Myocyte (in vitro differentiated cells): ENCODE results near the gene GRM7. TPM values are rescaled to one million over a fixed set of nuclear protein-coding genes. Genes with fewer than 3 reads are reported as not detected.
"Not testable (repeated sequence)": the region's sequence is repeated elsewhere in the genome, so short reads cannot be mapped to it uniquely, and the experiment has no call there.

Source experiments
- DNase-seq: peaks from one replicate; pipeline ENCODE4 v3.0.0-alpha.2; 2012; ENCODE audit warnings: low read depth
- polyA plus RNA-seq: library from polyadenylated mRNA; unstranded; fragments of >200 nt; gene quantifications from one replicate; pipeline ENCODE4 v1.2.1, GENCODE V29; 2012; ENCODE audit warnings: missing spikeins
- total RNA-seq: library from RNA; depleted of rRNA; stranded (reverse); fragments of >200 nt; gene quantifications from 2 replicates; pipeline ENCODE4 v1.2.3, GENCODE V29; 2014

GRM7 gene
- total RNA-seq, result not detected in 2 replicates
- polyA plus RNA-seq, result not detected

DNA sequence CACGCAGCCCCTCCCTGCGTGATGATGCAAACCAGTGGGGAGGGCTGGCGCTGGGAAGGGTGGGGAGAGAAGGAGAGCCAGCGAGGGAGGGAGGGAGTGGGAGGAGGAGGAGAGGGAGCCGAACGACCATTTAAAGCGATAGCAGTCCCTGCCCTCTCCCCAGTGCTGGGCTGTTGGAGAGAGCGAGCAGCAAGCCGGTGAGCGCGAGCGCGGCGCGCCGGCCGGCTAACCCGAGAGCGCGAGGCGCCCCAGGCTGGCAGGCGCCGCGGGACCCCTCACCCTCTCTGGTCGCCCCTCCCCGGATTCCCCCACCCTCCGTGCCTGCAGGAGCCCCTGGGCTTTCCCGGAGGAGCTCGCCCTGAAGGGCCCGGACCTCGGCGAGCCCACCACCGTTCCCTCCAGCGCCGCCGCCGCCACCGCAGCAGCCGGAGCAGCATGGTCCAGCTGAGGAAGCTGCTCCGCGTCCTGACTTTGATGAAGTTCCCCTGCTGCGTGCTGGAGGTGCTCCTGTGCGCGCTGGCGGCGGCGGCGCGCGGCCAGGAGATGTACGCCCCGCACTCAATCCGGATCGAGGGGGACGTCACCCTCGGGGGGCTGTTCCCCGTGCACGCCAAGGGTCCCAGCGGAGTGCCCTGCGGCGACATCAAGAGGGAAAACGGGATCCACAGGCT lies at the start of gene GRM7:
Gene GRM7 (plus strand): TSS at position 162 of the 671 bp plus-strand sequence.
- DNase-seq, result no peak

DNA sequence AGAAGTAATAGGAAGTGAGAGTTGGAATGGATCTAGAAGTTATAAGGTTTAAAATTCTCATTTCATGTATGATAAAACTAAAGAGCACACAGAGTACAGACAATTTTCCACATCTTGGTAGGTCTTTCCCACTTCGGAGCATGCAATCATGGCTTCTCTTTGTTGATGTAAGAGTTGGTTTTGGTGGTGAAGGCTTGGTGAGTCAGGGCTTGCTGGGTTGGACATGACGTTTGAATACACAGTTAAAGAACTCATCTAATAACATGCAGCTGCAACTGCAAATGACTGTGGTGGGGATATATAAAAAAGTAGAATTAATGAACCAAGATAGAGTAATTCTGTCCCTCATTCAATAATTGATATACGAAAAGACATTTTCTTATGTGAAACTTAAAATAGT lies 39.5 kb upstream of the GRM7 start:
- DNase-seq, result no peak

DNA sequence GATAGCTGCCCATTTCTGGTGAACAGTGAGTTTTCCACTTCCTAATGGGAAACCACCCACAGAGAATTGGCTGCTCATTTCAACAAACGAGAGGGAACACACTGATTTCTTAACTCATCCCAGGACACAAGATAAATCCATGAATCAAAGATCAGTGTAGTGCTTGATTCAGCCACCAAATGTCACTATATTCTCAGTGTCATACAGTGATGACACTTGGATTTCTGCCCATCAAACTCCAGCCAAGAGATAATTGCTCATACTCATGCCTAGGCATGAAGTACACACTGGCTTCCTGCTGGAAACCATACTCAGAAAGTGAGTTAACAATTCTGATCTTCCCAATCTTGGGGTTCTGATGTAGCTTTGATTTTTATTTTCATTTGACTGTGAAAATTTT lies 35.4 kb upstream of the GRM7 start:
- DNase-seq, result no peak

DNA sequence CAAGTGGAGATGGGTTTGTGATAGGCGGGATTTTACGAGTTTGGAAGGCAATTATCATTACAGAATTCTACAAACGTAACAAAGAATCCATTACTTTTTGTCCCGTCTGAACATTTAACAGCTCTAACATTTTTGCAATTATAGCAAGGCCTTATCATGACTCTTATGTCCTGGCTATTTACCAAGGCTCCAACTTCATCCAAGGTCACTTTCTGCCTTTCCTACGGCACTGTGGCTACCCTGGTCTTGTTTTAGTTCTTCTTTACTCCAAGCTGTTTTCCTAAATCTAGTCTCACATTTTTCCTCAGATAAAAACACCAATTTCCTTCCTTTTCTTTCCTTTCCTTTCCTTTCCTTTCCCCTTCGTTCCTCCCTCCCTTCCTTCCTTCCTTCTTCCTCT lies 33.5 kb upstream of the GRM7 start:
- no peak for DNase-seq

DNA sequence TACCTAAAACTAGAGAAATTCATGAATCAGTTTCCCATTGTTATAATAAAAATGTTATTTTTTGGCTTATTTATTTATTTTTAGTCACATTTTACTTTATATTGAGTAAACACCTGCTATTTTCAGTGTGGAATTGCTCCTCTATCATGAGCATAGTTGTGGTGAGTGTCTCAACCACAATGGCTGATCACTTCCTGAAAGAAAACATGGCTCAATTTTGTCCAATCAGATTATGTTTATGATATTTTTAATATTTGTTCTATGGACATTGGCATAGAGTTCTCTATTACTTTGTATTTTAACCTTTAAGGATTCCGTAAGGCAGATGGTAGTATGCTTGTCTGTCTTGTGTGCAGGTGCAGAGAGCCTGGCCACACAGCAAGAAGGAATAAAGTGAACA lies 16.2 kb upstream of the GRM7 start:
- DNase-seq, result no peak

DNA sequence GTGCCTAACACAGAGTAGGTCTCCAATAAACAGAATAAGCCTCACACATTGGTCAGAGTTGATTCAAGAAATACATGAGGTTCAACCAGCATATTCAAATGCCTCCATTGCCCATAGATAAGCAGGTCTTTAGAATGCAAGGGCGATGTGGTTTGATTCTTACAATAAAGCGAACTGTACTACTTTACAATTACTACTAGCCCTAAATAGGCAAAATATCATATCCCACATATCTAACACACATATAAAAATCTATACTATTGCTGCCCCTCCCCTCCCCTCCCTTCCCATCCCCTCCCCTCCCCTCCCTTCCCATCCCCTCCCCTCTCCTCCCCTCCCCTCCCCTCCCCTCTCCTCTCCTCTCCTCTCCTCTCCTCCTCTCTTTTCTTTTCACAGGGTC lies 6.7 kb upstream of the GRM7 start:
- no peak for DNase-seq

DNA sequence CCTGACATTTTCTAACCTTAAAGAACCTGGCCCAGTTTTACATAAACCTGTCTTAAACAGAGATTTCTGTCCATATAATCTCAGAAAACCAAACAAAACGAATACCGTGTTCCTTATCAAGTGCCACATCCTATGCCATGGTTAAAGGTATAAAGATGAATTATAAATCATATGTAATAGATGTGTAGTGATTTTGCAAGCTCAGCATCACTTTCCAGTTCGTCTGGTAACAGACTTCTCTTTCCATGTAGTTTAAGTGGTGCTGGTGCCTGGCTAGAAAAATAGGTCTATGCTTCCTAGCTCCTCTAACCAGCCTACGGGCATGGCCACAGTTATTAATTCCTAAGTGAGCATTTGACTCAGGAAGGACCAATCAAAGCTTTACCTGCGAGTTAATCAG lies 3.4 kb upstream of the GRM7 start:
- DNase-seq, result no peak

DNA sequence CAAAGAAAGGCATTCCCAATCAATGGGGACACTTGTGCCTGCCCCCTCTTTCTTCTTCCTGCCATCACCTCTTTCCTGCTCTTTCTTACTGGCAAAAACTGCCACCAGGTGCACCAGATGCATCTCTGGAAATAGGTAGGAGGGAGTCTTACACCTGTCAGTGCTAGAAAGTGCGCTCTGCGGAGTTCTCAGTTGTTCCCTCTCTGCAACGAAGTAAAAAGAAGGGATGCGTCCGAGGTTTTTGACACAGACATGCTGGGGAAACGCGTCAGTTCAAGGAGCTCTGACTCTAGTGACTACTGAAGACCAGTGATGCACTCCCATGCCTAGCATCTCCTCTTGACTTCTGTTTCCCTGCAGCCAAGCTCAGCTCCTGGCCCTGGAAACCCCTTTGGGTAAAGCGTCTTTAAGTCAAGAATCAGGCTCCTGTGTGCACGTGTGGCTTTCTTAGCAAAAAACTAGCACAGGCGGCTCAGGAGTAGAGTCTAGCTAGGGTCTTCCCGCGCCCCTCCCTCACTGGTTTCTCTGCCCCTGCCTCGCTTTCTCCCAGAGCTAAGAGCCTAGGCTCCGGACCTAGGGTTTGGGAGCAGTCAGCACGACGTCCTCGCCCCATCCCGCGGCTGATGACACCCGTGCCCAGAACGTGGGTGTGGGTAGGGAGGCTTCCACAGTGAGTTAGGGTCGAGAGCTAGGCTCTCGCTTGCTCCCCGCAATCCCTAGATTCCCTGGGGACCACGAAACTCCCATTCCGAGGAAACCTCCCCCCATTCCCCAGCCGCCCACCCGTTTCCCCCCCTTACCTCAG lies 564 bp upstream of the GRM7 start:
- DNase-seq, result no peak

DNA sequence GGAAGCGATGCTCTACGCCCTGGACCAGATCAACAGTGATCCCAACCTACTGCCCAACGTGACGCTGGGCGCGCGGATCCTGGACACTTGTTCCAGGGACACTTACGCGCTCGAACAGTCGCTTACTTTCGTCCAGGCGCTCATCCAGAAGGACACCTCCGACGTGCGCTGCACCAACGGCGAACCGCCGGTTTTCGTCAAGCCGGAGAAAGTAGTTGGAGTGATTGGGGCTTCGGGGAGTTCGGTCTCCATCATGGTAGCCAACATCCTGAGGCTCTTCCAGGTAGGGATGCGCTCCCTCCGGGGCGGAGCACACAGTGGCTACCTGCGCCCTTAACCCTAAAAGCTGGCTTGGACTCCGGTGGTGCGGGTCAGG lies 698 bp downstream of the GRM7 start:
- DNase-seq, result no peak

DNA sequence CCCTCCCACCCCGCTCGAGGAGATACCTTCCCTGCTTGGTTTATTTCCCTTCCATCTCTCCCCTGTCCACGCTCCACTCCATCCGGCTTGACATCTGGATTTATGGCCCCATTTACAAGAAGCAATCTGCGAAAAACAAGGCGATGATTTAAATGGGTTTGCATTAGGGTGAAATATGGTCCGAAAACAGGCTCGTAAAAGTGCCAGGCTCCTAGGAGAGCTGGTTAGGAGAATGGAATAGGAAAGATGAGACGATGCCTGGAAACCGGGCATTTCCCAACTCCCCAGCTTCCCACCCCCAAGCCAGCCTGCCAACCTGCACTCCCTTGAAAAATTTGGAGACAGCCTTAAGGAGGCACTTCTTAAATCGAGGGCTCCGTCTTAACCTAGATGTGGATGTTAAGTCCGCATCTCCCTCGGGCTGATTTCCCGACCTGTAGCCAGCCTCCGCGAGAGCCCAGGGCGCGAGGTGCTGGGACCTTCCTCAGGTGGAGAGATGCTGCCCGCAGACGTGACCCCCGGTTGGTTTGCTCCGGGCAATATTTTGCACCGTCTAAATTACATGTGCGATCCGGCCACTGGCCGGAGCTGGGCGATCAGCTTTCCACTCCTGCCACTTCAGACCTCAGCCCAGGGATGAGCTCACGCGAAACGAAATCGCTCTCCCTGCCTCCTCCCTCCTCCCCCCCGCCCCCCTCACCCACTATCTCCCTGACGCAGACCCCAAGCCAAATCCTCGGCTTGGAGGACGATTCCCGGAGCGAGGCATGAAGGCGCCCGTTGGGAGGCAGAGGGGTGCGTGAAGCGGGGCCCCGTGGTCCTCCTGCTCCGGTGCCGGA lies 1.3 kb downstream of the GRM7 start:
- DNase-seq, result no peak

DNA sequence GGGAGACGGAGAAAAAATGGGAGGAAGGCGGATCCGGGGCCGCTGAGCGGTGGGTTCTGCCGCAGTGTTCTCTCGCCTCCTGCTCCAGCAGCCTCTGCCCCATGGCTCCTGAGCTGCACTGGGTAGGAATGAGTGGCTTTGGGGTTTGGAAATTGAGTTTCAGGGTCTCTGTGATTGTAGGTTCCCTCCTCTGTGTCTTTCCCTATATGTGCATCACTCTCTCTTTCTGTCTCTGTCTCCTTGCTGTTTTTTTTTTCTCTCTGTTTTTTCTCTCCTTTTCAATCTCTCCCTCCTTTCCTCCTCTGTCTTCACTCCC lies 1.9 kb downstream of the GRM7 start:
- DNase-seq, result no peak

DNA sequence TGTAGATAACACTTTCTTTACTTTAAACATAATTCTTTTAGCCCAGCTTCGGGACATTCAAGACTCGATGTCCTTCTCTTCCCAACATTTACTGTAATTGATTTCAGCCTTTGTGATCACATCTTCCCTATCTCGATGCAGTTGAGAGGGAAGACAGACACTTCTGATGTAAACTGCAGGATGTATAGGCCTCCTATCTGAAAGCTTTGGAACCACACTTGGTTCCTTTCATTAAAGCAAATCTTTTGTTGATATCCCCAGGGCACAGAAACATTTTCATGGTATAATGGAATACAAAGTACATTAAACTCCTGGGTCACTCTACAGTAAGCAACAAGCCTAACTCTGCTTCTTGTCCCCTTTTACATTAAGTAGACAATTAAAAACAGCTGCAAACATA lies 6.4 kb downstream of the GRM7 start:
- no peak for DNase-seq

DNA sequence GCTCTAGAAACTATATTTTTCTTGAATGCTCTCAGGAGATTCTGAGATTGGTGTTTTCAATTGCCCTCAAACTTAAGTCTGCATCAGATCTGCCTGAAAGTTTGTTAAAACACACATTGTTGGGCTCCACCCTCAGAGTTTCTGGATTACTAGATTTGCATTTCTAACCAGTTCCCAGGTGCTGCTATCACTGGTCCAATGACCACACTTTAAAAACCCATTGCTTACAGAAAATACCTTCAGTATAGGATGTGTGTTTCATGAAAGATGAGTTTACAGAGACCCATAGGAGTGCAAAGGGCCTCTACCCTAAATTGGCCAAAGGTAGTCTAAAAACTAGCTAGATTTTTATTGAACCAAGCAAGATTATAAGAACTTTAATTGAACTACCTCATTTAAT lies 17.8 kb downstream of the GRM7 start:
- DNase-seq, result no peak

DNA sequence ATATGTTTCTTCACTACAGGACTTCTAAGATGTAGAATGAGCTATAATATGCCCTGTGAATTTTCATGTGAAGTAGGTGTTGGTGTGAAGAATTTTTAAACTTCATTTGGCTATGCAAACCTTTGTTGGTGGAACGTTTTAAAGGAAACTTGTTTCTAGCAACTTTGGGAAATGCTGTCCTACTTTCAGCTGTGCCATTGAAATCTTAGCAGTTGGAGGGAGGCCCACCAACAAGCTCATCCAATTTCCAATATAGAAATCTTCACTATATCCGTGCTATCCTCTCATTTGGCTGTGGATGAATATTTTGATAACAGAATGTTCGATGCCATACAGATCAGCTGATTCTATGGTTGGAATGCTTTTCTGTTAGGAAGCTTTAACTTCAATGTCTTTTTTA lies 51.3 kb downstream of the GRM7 start:
- no peak for DNase-seq

DNA sequence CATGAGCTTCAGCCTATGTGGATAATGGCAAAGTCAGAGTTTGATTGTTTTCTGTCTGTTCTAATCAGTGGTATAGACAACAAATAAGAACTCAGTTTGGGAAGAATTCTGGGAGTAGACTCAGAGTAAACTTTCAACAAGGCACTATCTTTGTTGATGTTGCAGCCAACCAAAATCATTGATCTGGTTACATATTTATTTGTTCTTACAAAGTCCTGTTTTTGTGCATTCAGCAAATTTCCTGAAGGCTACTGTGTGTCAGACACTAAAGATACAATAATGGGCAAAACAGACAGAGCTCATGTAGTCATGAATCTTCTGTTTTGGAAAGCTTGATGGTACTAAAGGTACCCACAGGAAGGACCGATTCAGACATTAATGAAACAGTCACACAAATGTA lies 55.0 kb downstream of the GRM7 start:
- DNase-seq, result no peak

DNA sequence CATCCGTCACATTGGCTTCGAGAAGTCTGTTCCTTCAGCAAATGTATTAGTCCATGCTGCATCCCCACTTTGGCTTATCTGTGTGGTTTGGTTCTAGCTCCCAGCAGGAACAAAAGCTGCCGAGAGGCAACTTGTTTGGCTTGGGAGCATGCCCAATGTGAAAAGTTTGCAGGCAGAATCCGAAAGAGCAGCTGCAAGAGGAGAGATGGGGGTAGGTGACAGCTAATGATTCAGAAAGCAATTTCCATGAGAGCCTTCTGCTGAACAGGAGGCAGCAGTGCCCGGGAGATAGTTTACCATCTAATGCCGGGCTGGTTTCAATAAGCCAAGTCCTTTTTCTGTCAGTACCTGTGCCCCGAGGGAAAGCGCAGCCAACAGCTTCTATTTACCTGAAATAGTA lies 60.2 kb downstream of the GRM7 start:
- DNase-seq, result no peak

DNA sequence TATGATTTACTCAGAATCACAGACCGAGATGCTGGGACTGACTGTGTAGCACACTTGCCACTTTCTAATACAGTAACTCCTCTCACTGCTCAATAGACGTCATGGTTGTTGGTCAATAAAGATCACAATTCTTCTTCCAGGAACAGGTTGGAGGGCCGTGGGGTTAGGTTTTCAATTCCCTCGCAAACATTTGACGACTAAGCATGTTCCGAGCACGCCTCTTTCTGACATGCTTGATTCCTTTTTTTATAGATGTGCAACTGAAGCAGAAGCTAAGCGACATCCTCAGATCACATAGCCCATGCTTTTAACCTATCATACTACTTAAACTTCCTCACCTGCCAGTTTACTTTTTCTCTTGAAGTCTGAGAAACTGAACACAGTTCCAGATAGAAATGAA lies 61.0 kb downstream of the GRM7 start:
- DNase-seq, result no peak

DNA sequence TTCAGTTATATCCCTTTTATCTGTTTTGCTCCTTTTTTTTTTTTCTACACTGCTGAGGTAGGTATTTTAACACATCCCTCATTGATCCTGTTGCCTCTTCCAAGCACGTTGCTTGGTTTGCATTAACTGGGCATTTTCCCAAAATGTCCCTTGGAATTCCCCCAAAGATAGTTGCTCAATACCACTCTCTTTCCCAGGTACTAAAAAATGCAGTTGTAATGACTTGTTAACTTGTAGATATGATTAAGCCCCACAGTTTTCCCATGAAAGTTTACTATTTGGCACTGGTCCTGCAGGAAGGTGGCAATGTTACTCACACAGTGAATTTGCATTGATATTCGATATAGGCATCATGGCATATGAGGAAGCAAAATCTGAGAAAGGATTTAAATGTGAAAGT lies 67.1 kb downstream of the GRM7 start:
- DNase-seq, result no peak

DNA sequence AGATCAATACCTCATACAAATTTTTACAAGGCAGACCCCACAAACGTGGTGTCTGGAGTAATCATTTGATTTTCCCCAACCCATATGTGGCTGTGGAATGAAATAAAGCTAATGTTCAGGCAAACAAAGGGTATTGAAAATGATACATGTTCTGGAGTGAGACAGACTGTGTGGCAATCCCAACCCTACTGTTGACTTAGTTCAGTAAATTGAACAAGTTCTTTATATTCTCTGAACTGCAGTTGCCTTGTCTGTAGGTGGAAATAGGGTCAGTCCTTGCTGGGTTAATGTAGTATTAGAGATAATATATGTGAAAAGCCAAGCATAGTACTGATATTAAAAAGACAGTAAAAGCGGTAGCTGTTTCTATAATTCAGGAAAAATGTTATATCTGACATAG lies 69.0 kb downstream of the GRM7 start:
- no peak for DNase-seq

DNA sequence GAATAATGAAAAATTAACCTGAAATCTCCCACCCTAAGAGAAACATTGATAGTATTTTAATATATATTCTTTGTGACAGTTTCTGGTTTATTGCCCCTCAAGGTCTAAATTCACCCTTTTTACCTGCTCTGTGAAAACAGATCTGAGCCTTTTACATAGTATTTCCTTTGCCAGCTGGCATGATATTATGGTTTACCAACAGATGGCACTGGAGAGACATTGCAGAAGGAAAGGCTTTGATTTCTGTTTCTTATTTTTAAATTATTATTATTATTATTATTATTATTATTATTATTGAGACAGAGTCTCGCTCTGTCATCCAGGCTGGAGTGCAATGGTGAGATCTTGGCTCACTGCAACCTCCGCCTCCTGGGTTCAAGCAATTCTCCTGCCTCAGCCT lies 74.5 kb downstream of the GRM7 start:
- DNase-seq, result not testable (repeated sequence)

DNA sequence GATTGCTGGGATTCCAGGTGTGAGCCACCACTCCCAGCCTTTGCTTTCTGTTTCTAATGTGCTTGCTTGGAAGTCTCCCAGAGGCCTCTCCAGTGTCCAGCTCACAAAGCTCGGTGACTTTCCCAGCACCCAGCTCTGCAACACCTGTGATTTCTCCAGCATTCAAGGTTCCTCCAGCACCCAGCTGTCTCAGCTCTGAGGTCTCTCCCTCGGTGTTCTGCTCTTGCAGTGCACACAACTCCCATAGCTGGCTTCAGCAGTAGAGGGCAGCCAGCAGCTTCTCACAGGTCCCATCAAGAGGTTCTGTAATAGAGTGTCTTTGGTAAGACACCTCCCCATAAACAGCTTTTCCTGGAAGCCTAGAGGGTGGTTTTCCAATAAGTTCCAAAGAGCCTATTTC lies 75.1 kb downstream of the GRM7 start:
- no peak for DNase-seq

DNA sequence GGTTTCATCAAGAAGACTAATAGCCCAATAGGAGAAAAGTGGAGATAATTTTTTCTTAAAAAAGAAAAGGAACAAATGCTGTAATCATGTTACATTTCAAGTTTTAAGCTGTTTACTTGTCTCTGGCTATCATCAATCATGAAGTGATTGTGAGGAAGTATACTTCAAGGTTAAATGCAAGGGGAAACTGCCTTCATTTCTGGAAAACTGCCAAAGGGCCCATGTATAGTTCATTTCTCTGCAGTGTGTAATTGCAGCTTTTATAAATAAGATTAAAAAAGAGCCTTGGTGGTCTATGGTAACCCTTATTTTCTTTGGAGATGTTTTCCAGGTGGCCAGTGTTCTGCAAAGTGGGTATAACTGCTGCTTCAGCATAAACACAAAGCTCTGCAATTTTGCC lies 101.9 kb downstream of the GRM7 start:
- no peak for DNase-seq
